ENCODE data around the gene BSND. TPM values are rescaled to one million over a fixed set of nuclear protein-coding genes. Genes with fewer than 3 reads are reported as not detected.

The BSND gene
- total and polyA plus RNA-seq, 9 of the 15 experiments (the other 6 are each of a cell fraction or from before 2014, with no cell fraction given), result not detected

GRCh38 chr1:54984131-54984842 is 14.4 kb upstream of the BSND start (continued):
- no peak for TF ChIP-seq ZNF318 (IDR thresholded peaks at IDR 0.05; ENCODE audit: borderline replicate concordance in 1 of 2, low read depth in 1 of 2)
- no peak for TF ChIP-seq POLR2AphosphoS5 (IDR thresholded peaks at IDR 0.05; ENCODE audit: control insufficient read depth, insufficient read depth, low read depth, low read length)
